Activated CD8-positive, alpha-beta memory T cell treated with anti-CD3 and anti-CD28 coated beads for 24 hours (primary cell): ENCODE measurements around the gene BDH1.
A peak's percentile ranks its signal among the peaks of the same experiment; 100 is the strongest.

Source experiments
- DNase-seq: peaks from one replicate; pipeline ENCODE4 v3.0.0-alpha.2; 2020

BDH1 gene

GRCh38 chr3:197504641-197505121 is 51.1 kb downstream of the BDH1 start:
- DNase-seq = no peak

GRCh38 chr3:197504229-197504628 is 51.5 kb downstream of the BDH1 start:
- no peak for DNase-seq

- DNase-seq = no peak
Measured at GRCh38 chr3:197503652-197504051, 52.1 kb downstream of the BDH1 start.

- peak; percentile 69 for DNase-seq
Measured at GRCh38 chr3:197501879-197502620, 53.7 kb downstream of the BDH1 start.

- no peak for DNase-seq
Measured at GRCh38 chr3:197501496-197501878, 54.3 kb downstream of the BDH1 start.

GRCh38 chr3:197500812-197501211 is 55.0 kb downstream of the BDH1 start:
- no peak for DNase-seq

GRCh38 chr3:197499427-197499826 is 56.3 kb downstream of the BDH1 start:
- DNase-seq = no peak

- no peak for DNase-seq
Measured at GRCh38 chr3:197498499-197499241, 57.1 kb downstream of the BDH1 start.

- DNase-seq = no peak
Measured at GRCh38 chr3:197496746-197497125, 59.0 kb downstream of the BDH1 start.

- no peak for DNase-seq
Measured at GRCh38 chr3:197495999-197496745, 59.6 kb downstream of the BDH1 start.

- no peak for DNase-seq
Measured at GRCh38 chr3:197495499-197495898, 60.3 kb downstream of the BDH1 start.

GRCh38 chr3:197495059-197495455 is 60.7 kb downstream of the BDH1 start:
- DNase-seq = no peak

- DNase-seq = no peak
Measured at GRCh38 chr3:197494366-197495058, 61.3 kb downstream of the BDH1 start.

- DNase-seq = no peak
Measured at GRCh38 chr3:197493049-197493448, 62.7 kb downstream of the BDH1 start.

- DNase-seq = no peak
Measured at GRCh38 chr3:197491923-197492664, 63.7 kb downstream of the BDH1 start.

- no peak for DNase-seq
Measured at GRCh38 chr3:197491478-197491877, 64.3 kb downstream of the BDH1 start.

- DNase-seq = no peak
Measured at GRCh38 chr3:197490098-197491058, 65.4 kb downstream of the BDH1 start.

- DNase-seq = no peak
Measured at GRCh38 chr3:197487911-197488391, 67.8 kb downstream of the BDH1 start.

- DNase-seq = no peak
Measured at GRCh38 chr3:197486861-197487260, 68.9 kb downstream of the BDH1 start.

- no peak for DNase-seq
Measured at GRCh38 chr3:197485143-197485542, 70.6 kb downstream of the BDH1 start.
